ENCODE results near the gene SCNN1B.

DNA sequence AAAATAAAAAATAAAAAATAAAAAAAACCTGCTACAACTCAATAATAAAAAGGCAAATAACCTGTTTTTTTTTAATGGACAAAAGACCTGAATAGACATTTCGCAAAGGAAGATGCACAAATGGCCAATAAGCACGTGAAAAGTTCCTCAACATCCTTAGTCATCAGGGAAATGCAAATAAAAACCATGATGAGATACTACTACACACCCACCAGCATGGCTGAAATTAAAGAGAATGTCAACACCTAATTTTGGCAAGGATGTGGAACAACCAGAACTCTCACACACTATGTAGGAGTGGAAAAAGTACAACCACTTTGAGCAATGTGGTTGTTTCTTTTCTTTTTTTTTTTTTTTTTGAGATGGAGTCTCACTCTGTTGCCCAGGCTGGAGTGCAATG, 126.2 kb downstream of the SCNN1B start:
- TF ChIP-seq, protein P1, sequence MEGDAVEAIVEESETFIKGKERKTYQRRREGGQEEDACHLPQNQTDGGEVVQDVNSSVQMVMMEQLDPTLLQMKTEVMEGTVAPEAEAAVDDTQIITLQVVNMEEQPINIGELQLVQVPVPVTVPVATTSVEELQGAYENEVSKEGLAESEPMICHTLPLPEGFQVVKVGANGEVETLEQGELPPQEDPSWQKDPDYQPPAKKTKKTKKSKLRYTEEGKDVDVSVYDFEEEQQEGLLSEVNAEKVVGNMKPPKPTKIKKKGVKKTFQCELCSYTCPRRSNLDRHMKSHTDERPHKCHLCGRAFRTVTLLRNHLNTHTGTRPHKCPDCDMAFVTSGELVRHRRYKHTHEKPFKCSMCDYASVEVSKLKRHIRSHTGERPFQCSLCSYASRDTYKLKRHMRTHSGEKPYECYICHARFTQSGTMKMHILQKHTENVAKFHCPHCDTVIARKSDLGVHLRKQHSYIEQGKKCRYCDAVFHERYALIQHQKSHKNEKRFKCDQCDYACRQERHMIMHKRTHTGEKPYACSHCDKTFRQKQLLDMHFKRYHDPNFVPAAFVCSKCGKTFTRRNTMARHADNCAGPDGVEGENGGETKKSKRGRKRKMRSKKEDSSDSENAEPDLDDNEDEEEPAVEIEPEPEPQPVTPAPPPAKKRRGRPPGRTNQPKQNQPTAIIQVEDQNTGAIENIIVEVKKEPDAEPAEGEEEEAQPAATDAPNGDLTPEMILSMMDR (IDR thresholded peaks at IDR 0.05), result no peak
- no peak for TF ChIP-seq POLR2A (IDR thresholded peaks at IDR 0.05)
